ENCODE measurements around the gene CCDC197.
A peak's percentile ranks its signal among the peaks of the same experiment; 100 is the strongest.

CCDC197 gene

GRCh38 chr14:93997082-93997481 is at the start of gene CCDC197:
Gene CCDC197, plus strand, starts transcription at chr14:93997301. Its CDS starts 831 bp downstream, at chr14:93998132.
- no peak for DNase-seq

- no peak for DNase-seq
These were observed 47.5 kb upstream of the CCDC197 start for GRCh38 chr14:93949511-93950075.

- DNase-seq = no peak
These were observed 46.0 kb upstream of the CCDC197 start for GRCh38 chr14:93950948-93951634.

- peak; percentile 56 for DNase-seq
These were observed 45.2 kb upstream of the CCDC197 start for GRCh38 chr14:93951635-93952540.

GRCh38 chr14:93952829-93953228 is 44.3 kb upstream of the CCDC197 start:
- DNase-seq = peak; percentile 57

GRCh38 chr14:93953263-93953662 is 43.8 kb upstream of the CCDC197 start:
- DNase-seq = peak; percentile 58

GRCh38 chr14:93953739-93954515 is 43.2 kb upstream of the CCDC197 start:
- peak; percentile 67 for DNase-seq

GRCh38 chr14:93954516-93954830 is 42.6 kb upstream of the CCDC197 start:
- DNase-seq = no peak

- peak; percentile 82 for DNase-seq
These were observed 41.9 kb upstream of the CCDC197 start for GRCh38 chr14:93954900-93955849.

GRCh38 chr14:93955850-93956481 is 41.1 kb upstream of the CCDC197 start:
- DNase-seq = no peak

GRCh38 chr14:93956514-93957332 is 40.4 kb upstream of the CCDC197 start:
- peak; percentile 75 for DNase-seq

- peak; percentile 71 for DNase-seq
These were observed 39.8 kb upstream of the CCDC197 start for GRCh38 chr14:93957333-93957710.

GRCh38 chr14:93957751-93958566 is 39.1 kb upstream of the CCDC197 start:
- peak; percentile 75 for DNase-seq

- no peak for DNase-seq
These were observed 38.4 kb upstream of the CCDC197 start for GRCh38 chr14:93958567-93959238.

- peak; percentile 94 for DNase-seq
These were observed 37.6 kb upstream of the CCDC197 start for GRCh38 chr14:93959239-93960107.

GRCh38 chr14:93960108-93960475 is 37.0 kb upstream of the CCDC197 start:
- DNase-seq = peak; percentile 80

- no peak for DNase-seq
These were observed 36.2 kb upstream of the CCDC197 start for GRCh38 chr14:93960774-93961438.

Data from activated CD8-positive, alpha-beta memory T cell treated with anti-CD3 and anti-CD28 coated beads for 24 hours (primary cell).